Chondrocyte (in vitro differentiated cells): ENCODE results near the gene NACA. TPM values are rescaled to one million over a fixed set of nuclear protein-coding genes. Genes with fewer than 3 reads are reported as not detected.
A peak's percentile ranks its signal among the peaks of the same experiment; 100 is the strongest.
"Not testable (repeated sequence)": the region's sequence is repeated elsewhere in the genome, so short reads cannot be mapped to it uniquely, and the experiment has no call there.

Experiments used
- DNase-seq: peaks from one replicate; pipeline ENCODE4 v3.0.0; 2021; ENCODE audit warnings: mixed read lengths, low spot score
- H3K27ac Mint-ChIP-seq: one replicate; pipeline ENCODE4 v1.8.0; 2021; ENCODE audit warnings: mild to moderate bottlenecking, moderate library complexity, mixed read lengths; ENCODE audit not compliant: unreplicated experiment
- H3K27me3 Mint-ChIP-seq: 2 replicates; pipeline ENCODE4 v1.8.0; 2021; ENCODE audit warnings: low read depth, mixed read lengths
- H3K36me3 Mint-ChIP-seq: 2 replicates; pipeline ENCODE4 v1.8.0; 2021; ENCODE audit warnings: low read depth, mixed read lengths
- H3K4me1 Mint-ChIP-seq: 2 replicates; pipeline ENCODE4 v1.8.0; 2021; ENCODE audit warnings: low read depth, mild to moderate bottlenecking, mixed read lengths
- H3K4me3 Mint-ChIP-seq: one replicate; pipeline ENCODE4 v1.8.0; 2021; ENCODE audit warnings: mild to moderate bottlenecking, moderate library complexity, mixed read lengths; ENCODE audit not compliant: unreplicated experiment
- H3K9me3 Mint-ChIP-seq: 2 replicates; pipeline ENCODE4 v1.8.0; 2021; ENCODE audit warnings: low read depth, mixed read lengths
- total RNA-seq: library from RNA; stranded (reverse); gene quantifications from 3 replicates; pipeline ENCODE4 v1.2.1, GENCODE V29; 2021
- TF ChIP-seq, protein P1 (sequence below): fragments of 200-600 bp; sonication (generic); IDR thresholded peaks from 2 replicates; pipeline ENCODE4 v1.5.0; 2021; ENCODE audit warnings: antibody characterized with exemption, mild to moderate bottlenecking, moderate library complexity

Gene NACA
- total RNA-seq, 1 donor from 2014 or later: 513 TPM

DNA sequence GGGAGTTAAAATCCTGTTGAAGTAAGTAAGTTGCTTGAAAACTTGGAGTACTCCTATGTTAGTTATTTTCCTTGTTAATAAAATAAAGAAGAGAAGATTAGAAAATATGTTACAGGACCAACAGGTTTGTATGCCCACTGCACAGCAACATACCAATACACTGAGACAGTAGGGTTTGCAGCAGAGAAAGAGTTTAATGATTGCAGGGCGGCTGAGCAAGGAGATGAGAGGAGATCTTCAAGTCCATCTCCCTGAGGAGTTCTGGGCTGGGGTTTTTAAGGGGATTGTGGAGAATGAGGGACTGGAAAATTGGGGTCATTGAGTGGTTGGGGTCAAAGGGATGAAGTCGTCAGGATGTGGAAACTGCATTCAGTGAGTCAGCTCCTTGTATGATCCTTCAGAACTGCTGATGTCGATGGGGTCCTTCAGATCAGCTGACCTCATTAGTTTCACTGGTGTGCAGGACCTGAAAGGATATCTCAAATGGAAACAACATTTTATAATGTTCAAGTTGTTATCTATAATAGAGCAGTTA, 33.7 kb upstream of the NACA start:
- H3K27me3 Mint-ChIP-seq: peaks cover 3% of the 10 kb centered on the region
- TF ChIP-seq, protein P1, sequence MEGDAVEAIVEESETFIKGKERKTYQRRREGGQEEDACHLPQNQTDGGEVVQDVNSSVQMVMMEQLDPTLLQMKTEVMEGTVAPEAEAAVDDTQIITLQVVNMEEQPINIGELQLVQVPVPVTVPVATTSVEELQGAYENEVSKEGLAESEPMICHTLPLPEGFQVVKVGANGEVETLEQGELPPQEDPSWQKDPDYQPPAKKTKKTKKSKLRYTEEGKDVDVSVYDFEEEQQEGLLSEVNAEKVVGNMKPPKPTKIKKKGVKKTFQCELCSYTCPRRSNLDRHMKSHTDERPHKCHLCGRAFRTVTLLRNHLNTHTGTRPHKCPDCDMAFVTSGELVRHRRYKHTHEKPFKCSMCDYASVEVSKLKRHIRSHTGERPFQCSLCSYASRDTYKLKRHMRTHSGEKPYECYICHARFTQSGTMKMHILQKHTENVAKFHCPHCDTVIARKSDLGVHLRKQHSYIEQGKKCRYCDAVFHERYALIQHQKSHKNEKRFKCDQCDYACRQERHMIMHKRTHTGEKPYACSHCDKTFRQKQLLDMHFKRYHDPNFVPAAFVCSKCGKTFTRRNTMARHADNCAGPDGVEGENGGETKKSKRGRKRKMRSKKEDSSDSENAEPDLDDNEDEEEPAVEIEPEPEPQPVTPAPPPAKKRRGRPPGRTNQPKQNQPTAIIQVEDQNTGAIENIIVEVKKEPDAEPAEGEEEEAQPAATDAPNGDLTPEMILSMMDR: no peak
- H3K36me3 Mint-ChIP-seq: peaks cover 3% of the 10 kb centered on the region
- H3K9me3 Mint-ChIP-seq: peaks cover 5% of the 10 kb centered on the region
- H3K4me3 Mint-ChIP-seq: no peak overlapping the region
- H3K27ac Mint-ChIP-seq: no peak overlapping the region
- peaks cover 5% of the 10 kb centered on the region for H3K4me1 Mint-ChIP-seq
- DNase-seq: no peak

DNA sequence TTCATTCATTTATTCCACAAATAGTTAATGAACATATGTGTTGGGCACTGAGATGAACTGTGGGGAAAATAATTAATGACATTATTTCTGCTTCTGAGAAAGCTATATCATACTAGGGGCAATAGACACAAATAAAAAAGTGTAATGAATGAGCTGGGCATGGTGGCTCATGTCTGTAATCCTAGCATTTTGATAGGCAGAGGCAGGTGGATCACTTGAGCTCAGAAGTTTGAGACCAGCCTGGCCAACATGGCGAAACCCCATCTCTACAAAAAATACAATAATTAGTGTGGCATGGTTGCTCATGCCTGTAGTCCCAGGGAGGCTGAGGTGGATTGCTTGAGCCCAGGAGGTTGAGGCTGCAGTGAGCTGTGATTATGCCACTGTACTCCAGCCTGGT, 32.9 kb upstream of the NACA start:
- DNase-seq, H3K36me3 Mint-ChIP-seq, H3K27ac Mint-ChIP-seq, H3K27me3 Mint-ChIP-seq, H3K4me3 Mint-ChIP-seq, H3K9me3 Mint-ChIP-seq, H3K4me1 Mint-ChIP-seq: not testable (repeated sequence)

GRCh38 chr12:56753566-56753965, 28.5 kb upstream of the NACA start:
- Mint-ChIP-seq H3K27me3 (no peaks in the 10 kb centered on the region), H3K27ac (no peak overlapping the region), H3K4me3 (no peak overlapping the region), H3K4me1 (peaks cover 11% of the 10 kb centered on the region), H3K36me3 (no peaks in the 10 kb centered on the region), H3K9me3 (peaks cover under 1% of the 10 kb centered on the region)
- TF ChIP-seq, protein P1: no peak
- DNase-seq: no peak

- Mint-ChIP-seq H3K27me3 (no peaks in the 10 kb centered on the region), H3K9me3 (no peaks in the 10 kb centered on the region), H3K4me3 (peak within 1 kb of the TSS; percentile 93), H3K36me3 (no peaks in the 10 kb centered on the region), H3K27ac (peak within 1 kb of the TSS; percentile 55), H3K4me1 (peaks cover 11% of the 10 kb centered on the region)
- peak; percentile 92 for DNase-seq
- TF ChIP-seq, protein P1: peak; percentile 49
These were observed 26.9 kb upstream of the NACA start, which contains the start of gene PRIM1 for GRCh38 chr12:56751712-56752598. TSS of gene PRIM1 (minus strand) at chr12:56752323. CDS start at chr12:56752298, 25 bp downstream.

- not testable (repeated sequence) for H3K27ac Mint-ChIP-seq, H3K4me3 Mint-ChIP-seq, H3K36me3 Mint-ChIP-seq, H3K27me3 Mint-ChIP-seq, H3K9me3 Mint-ChIP-seq, DNase-seq
- H3K4me1 Mint-ChIP-seq: peaks cover 11% of the 10 kb centered on the region
These were observed 25.5 kb upstream of the NACA start for GRCh38 chr12:56750596-56750995.

GRCh38 chr12:56749853-56750252, 24.8 kb upstream of the NACA start:
- Mint-ChIP-seq H3K27ac (no peak overlapping the region), H3K4me3 (no peak overlapping the region), H3K4me1 (peaks cover 11% of the 10 kb centered on the region), H3K36me3 (peaks cover 4% of the 10 kb centered on the region), H3K27me3 (no peaks in the 10 kb centered on the region), H3K9me3 (no peaks in the 10 kb centered on the region)
- no peak for DNase-seq
- TF ChIP-seq, protein P1: no peak
